Ectodermal cell (in vitro differentiated cells): ENCODE results near the gene COL1A1.

Experiments used
- H3K27ac ChIP-seq: 2 replicates; pipeline ENCODE4 v1.7.0; 2013; ENCODE audit warnings: mild to moderate bottlenecking, low read depth, low read length; ENCODE audit not compliant: insufficient read depth, poor library complexity, severe bottlenecking
- H3K27me3 ChIP-seq: 2 replicates; pipeline ENCODE4 v1.7.0; 2013; ENCODE audit warnings: mild to moderate bottlenecking, low read length; ENCODE audit not compliant: insufficient read depth, control insufficient read depth, poor library complexity, severe bottlenecking
- H3K36me3 ChIP-seq: one replicate; pipeline ENCODE4 v1.7.0; 2013; ENCODE audit warnings: low read length; ENCODE audit not compliant: control insufficient read depth, insufficient read depth
- H3K4me1 ChIP-seq: one replicate; pipeline ENCODE4 v1.7.0; 2013; ENCODE audit warnings: low read length; ENCODE audit not compliant: control insufficient read depth, insufficient read depth
- H3K4me3 ChIP-seq: 2 replicates; pipeline ENCODE4 v1.7.0; 2013; ENCODE audit warnings: low read depth, low read length, control low read depth; ENCODE audit not compliant: insufficient read depth
- H3K9me3 ChIP-seq: 2 replicates; pipeline ENCODE4 v1.7.0; 2013; ENCODE audit warnings: mild to moderate bottlenecking, low read length, moderate library complexity; ENCODE audit not compliant: control insufficient read depth
- WGBS, 2 experiments: methylation state at CpG; one replicate each; pipeline ENCODE4 v1.1.7; 2013; ENCODE audit warnings: missing lambda C conversion rate in 2 of 2; 5-methylcytosine and 5-hydroxymethylcytosine counted together

Gene COL1A1

GRCh38 chr17:50185631-50186471 lies 15.6 kb downstream of the COL1A1 start:
- Histone ChIP-seq H3K36me3 (no peaks in the 10 kb centered on the region), H3K9me3 (no peaks in the 10 kb centered on the region), H3K27ac (no peak overlapping the region), H3K27me3 (no peaks in the 10 kb centered on the region), H3K4me3 (no peak overlapping the region), H3K4me1 (peaks cover 20% of the 10 kb centered on the region)
- 92% methylated on average over 31 of the region's 31 CpGs for WGBS, 2 experiments

GRCh38 chr17:50184611-50185398 lies 16.6 kb downstream of the COL1A1 start:
- Histone ChIP-seq H3K9me3 (no peaks in the 10 kb centered on the region), H3K36me3 (no peaks in the 10 kb centered on the region), H3K27ac (no peak overlapping the region), H3K4me1 (peaks cover 20% of the 10 kb centered on the region), H3K27me3 (no peaks in the 10 kb centered on the region), H3K4me3 (no peak overlapping the region)
- 67 to 71% methylated on average over 18 to 19 of the region's 19 CpGs for WGBS, 2 experiments

- peaks cover 20% of the 10 kb centered on the region for H3K4me1 ChIP-seq
- no peaks in the 10 kb centered on the region for H3K36me3 ChIP-seq
- 9 to 24% methylated on average over 5 of the region's 8 CpGs for WGBS, 2 experiments
- no peaks in the 10 kb centered on the region for H3K27me3 ChIP-seq
- H3K27ac ChIP-seq = no peak overlapping the region
- H3K4me3 ChIP-seq = no peak overlapping the region
- H3K9me3 ChIP-seq = no peaks in the 10 kb centered on the region
Observed at GRCh38 chr17:50184064-50184463, 17.4 kb downstream of the COL1A1 start.

- no peaks in the 10 kb centered on the region for H3K9me3 ChIP-seq
- no peaks in the 10 kb centered on the region for H3K27me3 ChIP-seq
- H3K36me3 ChIP-seq = no peaks in the 10 kb centered on the region
- no peak overlapping the region for H3K27ac ChIP-seq
- H3K4me1 ChIP-seq = peaks cover 23% of the 10 kb centered on the region
- 73 to 77% methylated on average over 11 to 12 of the region's 12 CpGs for WGBS, 2 experiments
- H3K4me3 ChIP-seq = no peak overlapping the region
Observed at GRCh38 chr17:50183421-50183994, 17.9 kb downstream of the COL1A1 start.

- Histone ChIP-seq H3K9me3 (no peaks in the 10 kb centered on the region), H3K27me3 (no peaks in the 10 kb centered on the region), H3K36me3 (no peaks in the 10 kb centered on the region), H3K27ac (no peak overlapping the region), H3K4me1 (peaks cover 29% of the 10 kb centered on the region), H3K4me3 (no peak overlapping the region)
- WGBS, 2 experiments = 89 to 90% methylated on average over 18 of the region's 18 CpGs
Observed at GRCh38 chr17:50182783-50183420, 18.5 kb downstream of the COL1A1 start.

- H3K27me3 ChIP-seq = no peaks in the 10 kb centered on the region
- H3K27ac ChIP-seq = no peak overlapping the region
- H3K4me3 ChIP-seq = no peak overlapping the region
- no peaks in the 10 kb centered on the region for H3K36me3 ChIP-seq
- peaks cover 37% of the 10 kb centered on the region for H3K4me1 ChIP-seq
- WGBS, 2 experiments = 89 to 94% methylated on average over 12 of the region's 12 CpGs
- no peaks in the 10 kb centered on the region for H3K9me3 ChIP-seq
Observed at GRCh38 chr17:50181591-50182560, 19.6 kb downstream of the COL1A1 start.

- 94% methylated on average over 13 of the region's 13 CpGs for whole genome bisulfite sequencing, 2 experiments
- Histone ChIP-seq H3K4me1 (peaks cover 37% of the 10 kb centered on the region), H3K4me3 (no peak overlapping the region), H3K36me3 (no peaks in the 10 kb centered on the region), H3K27me3 (no peaks in the 10 kb centered on the region), H3K9me3 (no peaks in the 10 kb centered on the region), H3K27ac (no peak overlapping the region)
Observed at GRCh38 chr17:50181144-50181543, 20.3 kb downstream of the COL1A1 start.

- WGBS, 2 experiments = 69 to 80% methylated on average over 11 of the region's 12 CpGs
- no peaks in the 10 kb centered on the region for H3K9me3 ChIP-seq
- peaks cover 37% of the 10 kb centered on the region for H3K4me1 ChIP-seq
- no peak overlapping the region for H3K4me3 ChIP-seq
- H3K27ac ChIP-seq = no peak overlapping the region
- no peaks in the 10 kb centered on the region for H3K27me3 ChIP-seq
- no peaks in the 10 kb centered on the region for H3K36me3 ChIP-seq
Observed at GRCh38 chr17:50180620-50181019, 20.8 kb downstream of the COL1A1 start.

- Histone ChIP-seq H3K4me1 (peaks cover 34% of the 10 kb centered on the region), H3K27ac (no peak overlapping the region)
- 88 to 91% methylated on average over 4 of the region's 4 CpGs for WGBS, 2 experiments
Observed at GRCh38 chr17:50180111-50180510, 21.3 kb downstream of the COL1A1 start.

More at GRCh38 chr17:50180111-50180510, 21.3 kb downstream of the COL1A1 start:
- H3K27me3 ChIP-seq = no peaks in the 10 kb centered on the region
- no peaks in the 10 kb centered on the region for H3K9me3 ChIP-seq
- no peaks in the 10 kb centered on the region for H3K36me3 ChIP-seq
- no peak overlapping the region for H3K4me3 ChIP-seq
